HK-2 (cell line): ENCODE results near the gene JAKMIP2.
"Not testable (repeated sequence)": the region's sequence is repeated elsewhere in the genome, so short reads cannot be mapped to it uniquely, and the experiment has no call there.

Source experiments
- DNase-seq: peaks from one replicate; pipeline ENCODE4 v3.0.0-alpha.2; 2018; ENCODE audit not compliant: unreplicated experiment

Gene JAKMIP2

GRCh38 chr5:147658293-147658932 is 124.1 kb downstream of the JAKMIP2 start:
- DNase-seq: no peak

- DNase-seq: no peak
Measured at GRCh38 chr5:147648597-147648996, 133.9 kb downstream of the JAKMIP2 start.

GRCh38 chr5:147645197-147645596 is 137.3 kb downstream of the JAKMIP2 start:
- no peak for DNase-seq

GRCh38 chr5:147644460-147644859 is 138.1 kb downstream of the JAKMIP2 start:
- no peak for DNase-seq

GRCh38 chr5:147643142-147643541 is 139.4 kb downstream of the JAKMIP2 start:
- no peak for DNase-seq

- DNase-seq: no peak
Measured at GRCh38 chr5:147642666-147643065, 139.9 kb downstream of the JAKMIP2 start.

- DNase-seq: no peak
Measured at GRCh38 chr5:147639321-147639720, 143.2 kb downstream of the JAKMIP2 start.

GRCh38 chr5:147636729-147636984 is 145.9 kb downstream of the JAKMIP2 start:
- no peak for DNase-seq

- DNase-seq: no peak
Measured at GRCh38 chr5:147635882-147636728, 146.4 kb downstream of the JAKMIP2 start.

GRCh38 chr5:147635439-147635838 is 147.1 kb downstream of the JAKMIP2 start:
- not testable (repeated sequence) for DNase-seq

GRCh38 chr5:147633173-147633572 is 149.4 kb downstream of the JAKMIP2 start:
- no peak for DNase-seq

- DNase-seq: no peak
Measured at GRCh38 chr5:147631428-147632003, 151.0 kb downstream of the JAKMIP2 start.

GRCh38 chr5:147629196-147629595 is 153.3 kb downstream of the JAKMIP2 start:
- DNase-seq: no peak

- peak; percentile 24 for DNase-seq
Measured at GRCh38 chr5:147628058-147628895, 154.3 kb downstream of the JAKMIP2 start.

GRCh38 chr5:147626464-147626863 is 156.1 kb downstream of the JAKMIP2 start:
- no peak for DNase-seq

GRCh38 chr5:147621016-147621415 is 161.5 kb downstream of the JAKMIP2 start:
- DNase-seq: no peak

GRCh38 chr5:147619281-147619878 is 163.1 kb downstream of the JAKMIP2 start:
- no peak for DNase-seq

GRCh38 chr5:147617711-147618350 is 164.7 kb downstream of the JAKMIP2 start:
- no peak for DNase-seq

- DNase-seq: no peak
Measured at GRCh38 chr5:147617191-147617606, 165.3 kb downstream of the JAKMIP2 start.

- DNase-seq: no peak
Measured at GRCh38 chr5:147616421-147616820, 166.1 kb downstream of the JAKMIP2 start.

- no peak for DNase-seq
Measured at GRCh38 chr5:147613359-147613758, 169.2 kb downstream of the JAKMIP2 start.
